ENCODE data around the gene ATP6V1G1. TPM values are rescaled to one million over a fixed set of nuclear protein-coding genes. Genes with fewer than 3 reads are reported as not detected.
A peak's percentile ranks its signal among the peaks of the same experiment; 100 is the strongest.

The ATP6V1G1 gene
- total and polyA plus RNA-seq, 2 of the 13 experiments (the other 11 are each of a cell fraction or from before 2014, with no cell fraction given): 108 to 158 TPM

- TF ChIP-seq GMEB2 (CRISPR knock-in tag; IDR thresholded peaks at IDR 0.05; ENCODE audit: low read depth) (no peak), ZNF281 (CRISPR knock-in tag; IDR thresholded peaks at IDR 0.05; ENCODE audit: borderline replicate concordance) (0 out of 2 replicates have a peak, but pooled peaks have one; percentile 18), ATRX (CRISPR knock-in tag; IDR thresholded peaks at IDR 0.05; ENCODE audit: borderline replicate concordance) (no peak), ZSCAN29 (CRISPR knock-in tag; conservative IDR thresholded peaks at IDR 0.05) (no peak), SP4 (CRISPR knock-in tag; IDR thresholded peaks at IDR 0.05) (no peak), ZNF335 (CRISPR knock-in tag; IDR thresholded peaks at IDR 0.05) (0 out of 2 replicates have a peak, but pooled peaks have one; percentile 12), ZNF609 (CRISPR knock-in tag; IDR thresholded peaks at IDR 0.05; ENCODE audit: borderline replicate concordance) (no peak), ZNF343 (CRISPR knock-in tag; IDR thresholded peaks at IDR 0.05) (no peak), ZNF354B (CRISPR knock-in tag; IDR thresholded peaks at IDR 0.05) (no peak), EEA1 (CRISPR knock-in tag; IDR thresholded peaks at IDR 0.05; ENCODE audit: borderline replicate concordance) (peak; percentile 38; the same call in 1 of the 2 replicates)
- TF ChIP-seq, protein P1, sequence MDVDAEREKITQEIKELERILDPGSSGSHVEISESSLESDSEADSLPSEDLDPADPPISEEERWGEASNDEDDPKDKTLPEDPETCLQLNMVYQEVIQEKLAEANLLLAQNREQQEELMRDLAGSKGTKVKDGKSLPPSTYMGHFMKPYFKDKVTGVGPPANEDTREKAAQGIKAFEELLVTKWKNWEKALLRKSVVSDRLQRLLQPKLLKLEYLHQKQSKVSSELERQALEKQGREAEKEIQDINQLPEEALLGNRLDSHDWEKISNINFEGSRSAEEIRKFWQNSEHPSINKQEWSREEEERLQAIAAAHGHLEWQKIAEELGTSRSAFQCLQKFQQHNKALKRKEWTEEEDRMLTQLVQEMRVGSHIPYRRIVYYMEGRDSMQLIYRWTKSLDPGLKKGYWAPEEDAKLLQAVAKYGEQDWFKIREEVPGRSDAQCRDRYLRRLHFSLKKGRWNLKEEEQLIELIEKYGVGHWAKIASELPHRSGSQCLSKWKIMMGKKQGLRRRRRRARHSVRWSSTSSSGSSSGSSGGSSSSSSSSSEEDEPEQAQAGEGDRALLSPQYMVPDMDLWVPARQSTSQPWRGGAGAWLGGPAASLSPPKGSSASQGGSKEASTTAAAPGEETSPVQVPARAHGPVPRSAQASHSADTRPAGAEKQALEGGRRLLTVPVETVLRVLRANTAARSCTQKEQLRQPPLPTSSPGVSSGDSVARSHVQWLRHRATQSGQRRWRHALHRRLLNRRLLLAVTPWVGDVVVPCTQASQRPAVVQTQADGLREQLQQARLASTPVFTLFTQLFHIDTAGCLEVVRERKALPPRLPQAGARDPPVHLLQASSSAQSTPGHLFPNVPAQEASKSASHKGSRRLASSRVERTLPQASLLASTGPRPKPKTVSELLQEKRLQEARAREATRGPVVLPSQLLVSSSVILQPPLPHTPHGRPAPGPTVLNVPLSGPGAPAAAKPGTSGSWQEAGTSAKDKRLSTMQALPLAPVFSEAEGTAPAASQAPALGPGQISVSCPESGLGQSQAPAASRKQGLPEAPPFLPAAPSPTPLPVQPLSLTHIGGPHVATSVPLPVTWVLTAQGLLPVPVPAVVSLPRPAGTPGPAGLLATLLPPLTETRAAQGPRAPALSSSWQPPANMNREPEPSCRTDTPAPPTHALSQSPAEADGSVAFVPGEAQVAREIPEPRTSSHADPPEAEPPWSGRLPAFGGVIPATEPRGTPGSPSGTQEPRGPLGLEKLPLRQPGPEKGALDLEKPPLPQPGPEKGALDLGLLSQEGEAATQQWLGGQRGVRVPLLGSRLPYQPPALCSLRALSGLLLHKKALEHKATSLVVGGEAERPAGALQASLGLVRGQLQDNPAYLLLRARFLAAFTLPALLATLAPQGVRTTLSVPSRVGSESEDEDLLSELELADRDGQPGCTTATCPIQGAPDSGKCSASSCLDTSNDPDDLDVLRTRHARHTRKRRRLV (CRISPR knock-in tag; IDR thresholded peaks at IDR 0.05): no peak
- TF ChIP-seq, protein P2, sequence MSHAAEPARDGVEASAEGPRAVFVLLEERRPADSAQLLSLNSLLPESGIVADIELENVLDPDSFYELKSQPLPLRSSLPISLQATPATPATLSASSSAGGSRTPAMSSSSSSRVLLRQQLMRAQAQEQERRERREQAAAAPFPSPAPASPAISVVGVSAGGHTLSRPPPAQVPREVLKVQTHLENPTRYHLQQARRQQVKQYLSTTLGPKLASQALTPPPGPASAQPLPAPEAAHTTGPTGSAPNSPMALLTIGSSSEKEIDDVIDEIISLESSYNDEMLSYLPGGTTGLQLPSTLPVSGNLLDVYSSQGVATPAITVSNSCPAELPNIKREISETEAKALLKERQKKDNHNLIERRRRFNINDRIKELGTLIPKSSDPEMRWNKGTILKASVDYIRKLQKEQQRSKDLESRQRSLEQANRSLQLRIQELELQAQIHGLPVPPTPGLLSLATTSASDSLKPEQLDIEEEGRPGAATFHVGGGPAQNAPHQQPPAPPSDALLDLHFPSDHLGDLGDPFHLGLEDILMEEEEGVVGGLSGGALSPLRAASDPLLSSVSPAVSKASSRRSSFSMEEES (CRISPR knock-in tag; IDR thresholded peaks at IDR 0.05): no peak
Measured at GRCh38 chr9:114612272-114612923, 24.8 kb downstream of the ATP6V1G1 start (continued).
